ENCODE results near the gene BRD4.

BRD4 gene

DNA sequence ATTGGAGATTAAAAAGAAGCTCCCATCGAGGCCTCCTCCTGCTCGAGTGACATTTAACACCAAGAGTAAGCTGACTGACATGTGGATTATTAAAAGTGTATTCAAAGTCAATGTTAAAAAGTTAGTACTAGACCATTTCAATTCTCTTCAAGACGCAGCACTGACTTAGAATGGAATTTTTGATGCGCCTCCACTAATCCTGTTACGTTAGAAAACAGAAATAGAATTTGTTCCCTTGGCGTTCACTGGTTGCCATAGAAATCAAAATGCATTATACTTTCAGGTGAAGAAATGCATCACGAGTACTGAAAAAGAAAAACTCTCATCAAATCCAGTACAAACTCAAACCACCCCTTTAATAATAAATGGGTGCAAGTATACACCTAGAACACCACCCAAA lies 42.2 kb downstream of the BRD4 start:
- DNase-seq (ENCODE audit: low read depth, low spot score), result no peak

DNA sequence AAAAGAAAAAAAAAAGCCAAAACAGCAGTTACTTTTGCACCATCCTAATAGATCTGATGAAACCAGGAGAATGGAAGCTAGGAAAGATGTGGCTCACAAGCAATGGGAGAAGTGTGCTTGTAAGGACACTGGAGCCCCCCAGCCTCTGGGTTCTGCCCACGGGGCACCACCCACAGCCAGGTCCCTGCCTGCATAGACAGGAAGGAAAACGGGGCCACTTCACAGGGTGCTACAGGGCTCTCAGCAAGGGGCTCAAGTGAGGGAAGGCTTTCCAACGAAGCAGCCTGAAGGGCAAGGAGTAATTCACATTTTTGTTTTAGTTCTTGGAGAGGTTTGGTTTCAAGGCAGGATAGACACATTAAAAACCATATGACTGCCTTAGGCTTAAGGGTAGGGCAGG lies 42.7 kb downstream of the BRD4 start:
- DNase-seq (ENCODE audit: low read depth, low spot score), result no peak

DNA sequence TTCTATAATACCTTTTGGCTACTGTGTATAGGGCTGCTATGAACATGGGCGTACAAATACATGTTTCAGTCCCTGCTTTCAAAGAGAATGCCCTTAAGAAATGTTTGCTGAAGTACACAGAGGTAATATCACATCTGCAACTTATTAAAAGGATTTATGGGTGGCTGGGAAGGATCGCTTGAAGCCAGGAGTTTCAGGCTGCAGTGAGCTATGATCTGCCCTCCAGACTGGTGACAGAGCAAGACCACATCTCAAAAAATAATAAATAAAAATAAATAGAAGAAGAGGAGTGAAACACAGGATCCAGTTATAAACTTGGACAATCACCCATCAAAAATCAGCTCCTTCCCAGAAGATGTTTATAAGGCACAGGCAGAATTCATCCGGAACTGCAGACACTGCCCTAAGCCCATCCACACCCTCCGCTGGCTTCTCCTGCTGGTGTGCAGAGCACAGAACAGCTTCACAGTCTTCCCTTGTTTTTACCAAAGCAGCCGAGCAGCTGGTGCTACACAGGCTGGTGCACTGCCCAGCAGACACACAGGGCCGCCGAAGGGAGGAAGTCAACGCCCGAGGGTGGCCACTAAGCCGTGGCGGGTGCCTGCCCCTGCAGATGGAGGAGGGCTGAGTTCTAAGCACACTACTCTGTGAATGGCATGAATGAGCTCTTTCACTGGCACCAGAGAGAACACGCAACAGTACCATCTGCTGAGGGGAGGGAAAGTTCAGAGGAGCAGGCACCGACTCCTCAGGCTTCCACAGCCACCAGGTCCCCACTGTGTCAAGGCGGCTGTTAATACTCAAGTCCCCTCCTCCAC lies 44.0 kb downstream of the BRD4 start:
- no peak for DNase-seq (ENCODE audit: low read depth, low spot score)

DNA sequence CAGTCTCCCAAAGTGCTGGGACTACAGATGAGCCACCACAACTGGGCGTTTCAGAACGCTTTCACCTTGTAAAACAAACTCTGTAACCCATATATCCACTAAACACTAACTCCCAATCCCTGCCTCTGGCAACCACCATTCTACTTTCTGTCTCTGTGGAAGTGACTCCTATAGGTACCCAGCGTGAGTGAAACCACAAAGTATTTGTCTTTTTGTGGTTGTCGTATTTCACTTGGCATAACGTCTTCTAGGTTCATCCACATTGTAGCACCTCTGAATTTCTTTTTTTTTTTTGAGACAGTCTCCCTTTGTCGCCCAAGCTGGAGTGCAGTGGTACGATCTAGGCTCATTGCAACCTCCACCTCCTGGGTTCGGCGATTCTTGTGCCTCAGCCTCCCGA lies 44.8 kb downstream of the BRD4 start:
- DNase-seq (ENCODE audit: low read depth, low spot score), result no peak

DNA sequence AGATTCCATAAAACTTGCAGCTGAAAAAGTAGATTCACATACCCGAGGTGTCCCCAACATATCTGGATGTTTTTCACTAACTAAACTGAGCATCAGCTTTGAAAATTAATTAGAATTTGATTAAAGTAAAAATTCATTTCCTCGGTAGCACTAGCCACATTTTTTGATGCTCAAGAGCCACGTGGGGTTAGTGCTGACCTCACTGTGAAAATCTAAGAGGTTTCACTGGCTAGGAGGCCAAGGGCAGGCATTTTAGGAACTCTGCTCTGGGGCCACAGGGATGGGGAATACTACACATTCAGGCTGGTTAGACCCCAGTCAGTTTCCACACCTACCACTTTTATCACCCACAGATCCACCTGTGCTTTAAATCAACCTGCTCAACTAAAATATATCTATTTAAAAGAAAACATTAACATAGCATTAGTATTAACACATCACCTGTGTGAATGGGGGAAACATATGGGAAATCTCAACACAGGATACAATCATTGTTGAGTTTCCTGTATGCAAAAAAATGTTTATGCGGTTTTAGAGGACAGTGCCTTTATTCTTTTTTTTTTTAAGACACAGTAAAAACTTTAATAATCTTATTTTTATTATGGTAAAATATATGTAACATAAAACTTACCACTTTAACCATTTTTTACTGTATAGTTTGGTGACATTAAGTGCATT lies 45.5 kb downstream of the BRD4 start:
- DNase-seq (ENCODE audit: low read depth, low spot score), result no peak

DNA sequence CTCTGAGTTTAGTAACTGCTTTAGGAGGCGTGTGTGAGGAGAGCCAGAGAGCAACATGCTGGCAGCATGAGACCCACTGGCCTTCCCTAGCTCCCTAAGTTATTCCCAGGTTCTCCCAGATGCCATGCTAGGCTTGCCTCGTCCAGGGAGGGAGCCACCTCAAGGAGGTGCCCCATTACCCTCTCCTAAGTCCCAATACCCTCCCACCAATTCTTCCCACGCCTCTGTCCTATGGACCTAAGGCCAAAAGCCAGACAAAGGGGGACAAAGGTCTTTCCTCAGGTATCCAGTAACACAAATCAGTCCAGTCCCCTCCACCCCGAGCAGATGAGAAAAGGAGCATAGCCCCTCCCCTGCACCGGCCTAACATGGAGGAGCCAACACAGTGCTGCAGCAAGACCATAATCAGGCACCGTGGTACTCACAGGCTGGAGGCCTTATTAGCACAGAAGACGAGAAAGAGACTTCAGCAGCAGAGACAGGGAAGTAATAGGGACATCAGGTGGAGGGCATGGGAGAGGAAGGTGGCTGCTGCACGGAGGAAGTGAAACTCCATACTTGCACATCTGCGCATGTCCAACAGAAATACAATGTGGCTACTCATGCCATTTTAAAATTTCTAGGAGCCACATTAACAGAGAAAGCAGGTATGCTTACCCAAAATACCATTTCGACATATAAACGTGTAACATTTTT lies 46.3 kb downstream of the BRD4 start:
- no peak for DNase-seq (ENCODE audit: low read depth, low spot score)

DNA sequence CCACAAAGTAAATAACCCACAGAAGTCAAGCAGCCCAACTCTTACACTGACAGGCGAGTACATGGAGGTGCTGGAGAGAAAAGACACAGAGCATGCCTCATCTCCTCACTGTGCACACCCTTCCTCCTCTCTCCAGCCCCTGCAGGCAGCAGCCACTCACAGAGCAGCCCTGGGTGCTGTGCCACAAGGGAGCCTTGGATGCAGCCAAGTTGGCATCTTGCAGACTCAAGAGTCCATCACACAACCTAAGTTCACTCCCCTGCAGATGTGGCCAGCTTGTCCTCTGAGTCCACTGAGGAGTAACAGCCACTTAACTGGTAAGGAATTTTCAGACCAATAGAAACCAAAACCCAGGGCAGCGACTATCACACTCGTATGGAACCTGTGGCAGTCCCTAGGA lies 47.4 kb downstream of the BRD4 start:
- no peak for DNase-seq (ENCODE audit: low read depth, low spot score)

DNA sequence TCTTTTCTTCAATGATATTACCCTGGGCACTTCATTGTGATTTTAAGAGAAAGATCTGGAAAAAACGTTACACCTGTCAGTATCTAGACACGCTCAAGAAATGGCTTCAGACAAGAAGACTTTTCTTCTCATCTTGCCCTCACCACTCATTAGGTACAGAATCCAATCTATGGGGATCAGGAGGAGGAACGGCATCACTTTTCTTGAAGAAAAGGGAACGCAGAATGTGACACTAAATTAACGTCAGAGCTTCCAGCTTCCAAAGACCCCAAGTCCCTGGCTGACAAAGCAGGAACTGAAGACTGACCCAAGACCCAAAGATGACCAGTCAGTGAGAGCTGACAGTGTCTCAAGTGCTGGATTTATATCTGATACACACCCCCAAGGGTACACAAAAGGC lies 48.2 kb downstream of the BRD4 start:
- DNase-seq (ENCODE audit: low read depth, low spot score), result no peak

DNA sequence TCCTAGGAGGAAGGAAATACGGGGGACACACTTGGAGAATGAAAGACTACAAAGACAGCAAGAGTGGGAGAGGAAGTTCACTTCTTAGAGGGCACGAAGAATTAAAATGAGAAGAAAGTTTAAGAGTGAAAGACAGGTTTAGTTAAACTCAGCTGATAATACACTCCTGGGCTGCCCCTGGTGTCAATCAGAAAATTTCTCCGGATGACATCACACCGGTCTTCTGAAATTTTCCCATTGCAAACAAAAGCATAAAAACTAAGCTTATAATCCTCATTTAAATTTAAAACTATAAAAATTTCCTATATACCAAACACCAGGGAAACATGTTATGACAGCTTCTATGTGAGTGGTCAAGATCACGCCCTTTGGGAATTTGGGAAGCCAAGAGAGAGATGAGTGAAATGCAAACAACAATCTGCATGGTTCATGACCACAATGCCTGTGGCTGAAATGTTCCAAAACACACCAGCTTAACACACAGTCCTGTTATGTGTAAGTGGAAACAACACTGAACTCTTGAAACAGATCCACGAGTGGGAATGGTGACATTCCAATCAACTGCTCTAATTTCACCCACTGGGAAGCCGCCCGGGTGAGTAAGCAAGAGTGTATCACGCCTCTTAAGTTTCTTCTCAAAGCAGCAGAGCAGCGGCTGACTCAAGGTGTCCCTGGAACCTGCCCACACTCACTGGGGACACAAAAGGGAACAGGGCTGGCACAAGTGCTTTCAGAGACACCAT lies 49.0 kb downstream of the BRD4 start:
- no peak for DNase-seq (ENCODE audit: low read depth, low spot score)

DNA sequence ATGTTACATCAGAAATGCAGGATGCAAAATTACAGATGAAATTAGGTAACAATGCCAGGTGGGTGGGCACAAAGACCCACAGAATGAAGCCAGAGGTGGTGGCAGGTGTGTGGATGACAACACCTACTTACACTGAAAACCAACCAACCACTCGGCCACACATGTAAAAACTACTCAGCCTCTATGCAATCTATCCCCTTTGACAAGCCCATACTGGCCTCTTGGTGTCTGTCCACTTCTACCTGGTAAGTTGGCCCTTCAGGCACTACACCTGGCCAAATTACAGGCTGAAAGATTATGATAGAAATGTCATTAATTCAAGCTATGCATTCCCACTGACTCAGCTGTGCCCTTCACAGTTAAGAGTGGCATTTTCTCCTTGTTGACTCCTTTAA lies 50.0 kb downstream of the BRD4 start:
- no peak for DNase-seq (ENCODE audit: low read depth, low spot score)

DNA sequence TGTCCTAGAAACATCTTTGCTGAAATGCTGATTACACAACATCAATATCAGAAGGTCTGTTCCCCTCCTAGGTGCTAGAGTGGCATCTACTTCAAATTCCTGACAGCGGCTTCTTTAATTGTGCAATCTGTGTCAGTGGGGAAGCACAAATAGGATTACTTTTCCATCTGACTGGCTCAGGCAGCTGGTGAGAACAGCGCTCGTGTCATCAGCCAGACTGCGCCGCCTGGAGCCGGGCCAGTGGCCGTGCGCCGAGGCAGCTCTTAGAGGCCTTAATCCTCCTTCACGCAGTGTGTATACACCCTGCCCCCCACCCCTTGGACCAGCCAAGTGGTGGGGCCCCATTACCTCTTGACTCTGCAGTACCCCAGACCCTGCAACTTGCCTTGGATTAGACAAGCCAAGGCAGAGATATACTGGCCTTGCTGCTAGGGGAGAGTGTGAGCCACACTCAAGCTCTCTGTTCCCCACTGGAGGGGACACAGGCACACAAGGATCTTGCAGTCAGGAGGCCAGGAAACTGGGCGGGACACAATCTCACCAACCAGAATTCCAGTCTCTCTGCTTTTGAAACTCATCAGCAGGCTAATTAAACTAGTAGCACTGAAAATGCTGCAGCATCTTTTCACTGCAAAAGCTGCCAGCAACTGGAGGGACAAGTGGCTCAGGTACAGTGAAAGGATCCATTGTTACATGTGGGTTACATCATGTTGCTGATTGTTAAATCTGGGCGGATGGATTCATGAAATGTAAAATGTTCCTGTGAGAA lies 51.2 kb downstream of the BRD4 start:
- no peak for DNase-seq (ENCODE audit: low read depth, low spot score)

DNA sequence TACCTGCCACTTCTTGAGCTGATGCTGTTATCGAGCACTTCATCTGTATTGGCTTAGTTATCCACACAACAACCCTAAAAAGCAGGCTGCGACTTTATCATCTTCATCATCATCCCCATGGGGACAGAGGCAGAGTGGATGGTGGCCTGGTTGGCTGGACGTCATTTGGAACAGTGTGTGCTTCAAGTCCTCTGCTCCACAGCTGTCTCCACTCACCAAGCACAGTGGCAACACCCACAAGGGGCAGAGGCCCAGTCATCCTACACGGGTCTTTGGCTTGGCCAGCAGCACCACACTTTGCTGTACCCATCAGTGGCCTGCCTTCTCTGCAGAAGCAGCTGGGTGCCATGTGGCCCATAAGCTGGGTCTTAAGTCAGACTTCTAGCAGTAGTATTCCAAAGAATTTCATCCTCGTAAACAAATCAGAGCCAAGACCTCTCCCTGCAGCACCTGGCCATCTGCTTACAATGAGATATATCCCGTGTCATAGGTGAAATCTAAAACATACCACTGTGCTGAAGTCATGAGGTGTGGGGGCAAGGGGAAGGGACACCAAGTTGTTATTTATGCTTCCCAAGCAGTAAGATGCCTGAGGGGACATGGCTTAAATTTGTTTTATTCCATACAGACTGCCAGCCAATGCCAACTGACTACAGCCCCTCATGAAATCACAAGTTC lies 52.2 kb downstream of the BRD4 start:
- no peak for DNase-seq (ENCODE audit: low read depth, low spot score)

DNA sequence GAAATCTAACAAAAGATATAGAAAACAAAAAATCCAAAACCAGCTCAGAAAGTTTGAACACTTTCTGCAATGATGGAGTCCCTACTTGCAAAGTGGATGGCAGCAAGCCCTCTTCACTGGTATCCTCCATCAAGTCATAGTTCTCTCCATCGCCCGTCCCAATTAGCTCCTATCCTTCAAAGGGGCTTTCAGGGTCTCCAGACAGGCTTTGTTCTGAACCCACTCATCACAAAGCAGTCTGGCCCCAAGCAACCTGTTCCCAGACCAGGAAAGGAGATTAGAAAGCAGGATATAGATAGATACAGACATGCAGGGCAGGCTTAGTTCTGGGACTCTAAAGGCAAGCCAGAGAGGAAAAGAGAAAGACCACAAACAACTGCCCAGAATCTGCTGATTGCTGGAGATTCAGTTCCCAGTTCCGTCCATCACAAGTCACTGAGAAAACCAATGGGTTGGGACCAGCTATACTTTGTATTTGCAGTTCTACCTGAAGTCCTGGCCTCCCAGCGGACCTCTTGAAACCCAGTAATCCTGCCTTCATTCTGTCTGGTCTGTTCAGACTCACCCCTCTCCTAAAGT lies 52.9 kb downstream of the BRD4 start:
- DNase-seq (ENCODE audit: low read depth, low spot score), result no peak

DNA sequence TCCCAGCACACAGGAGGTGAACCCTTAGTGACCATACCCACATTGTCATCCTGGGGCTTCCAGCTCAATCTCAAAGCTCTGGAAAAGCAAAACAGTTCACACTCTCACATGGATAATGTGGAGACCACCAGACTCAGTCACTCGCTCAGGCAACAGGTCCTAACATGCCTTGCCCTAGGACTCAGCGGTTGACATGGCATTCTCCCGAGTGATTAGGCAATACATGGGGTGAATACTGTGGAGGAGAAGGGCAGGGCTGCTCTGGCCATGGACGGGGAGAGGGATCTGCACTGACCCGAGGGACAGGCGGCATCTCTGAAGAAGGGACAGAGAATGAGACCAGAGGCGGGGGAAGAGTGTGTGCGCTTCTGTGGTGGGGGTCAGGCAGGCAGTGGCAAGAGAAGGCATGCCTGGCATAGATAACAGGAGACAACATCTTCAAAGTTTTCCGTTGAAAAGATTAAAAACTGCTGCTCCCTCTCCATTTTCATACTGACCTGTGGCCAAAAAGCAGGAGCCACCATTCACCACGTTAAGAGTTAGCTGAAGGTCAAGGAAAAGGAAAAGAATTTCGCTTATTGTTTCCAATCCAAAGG lies 55.6 kb downstream of the BRD4 start:
- no peak for DNase-seq (ENCODE audit: low read depth, low spot score)

DNA sequence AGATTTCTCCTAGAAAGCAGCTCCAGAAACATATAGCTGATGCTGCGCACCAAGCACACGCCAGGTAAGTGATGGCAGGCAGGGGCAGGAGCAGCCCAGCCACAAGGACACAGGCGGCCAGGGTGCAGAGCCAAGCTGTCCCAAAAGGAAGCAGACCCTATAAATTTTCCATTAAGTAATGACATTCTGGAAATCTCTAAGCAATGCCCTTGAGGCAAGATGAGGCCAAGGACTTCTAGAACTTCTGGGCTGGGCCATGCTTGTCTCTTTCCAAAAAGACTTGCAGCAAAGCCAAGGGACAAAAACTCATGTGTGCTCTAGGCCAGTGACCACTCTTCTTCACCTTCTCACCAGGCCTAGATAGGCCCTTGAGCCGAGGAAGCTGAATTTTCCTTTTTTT lies 57.9 kb downstream of the BRD4 start:
- DNase-seq (ENCODE audit: low read depth, low spot score), result no peak

DNA sequence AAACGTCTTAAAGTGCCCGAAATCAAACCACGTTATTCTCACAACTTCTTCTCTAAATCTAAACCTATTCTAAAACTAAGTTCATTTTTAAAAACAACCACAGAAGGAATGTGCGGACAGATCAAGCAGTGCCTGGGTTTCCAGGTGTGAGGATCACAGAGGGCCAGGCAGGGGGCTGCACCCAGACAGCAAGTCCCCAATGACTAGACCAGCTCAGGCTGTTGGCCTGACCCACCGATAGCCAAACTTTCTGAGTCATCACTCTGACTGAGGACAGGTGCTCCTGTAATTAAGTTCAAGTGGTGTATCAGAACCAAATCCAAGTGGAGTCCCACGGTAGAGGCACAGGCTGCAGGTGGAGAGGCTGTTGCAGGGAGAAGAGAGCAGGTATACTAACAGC lies 62.5 kb downstream of the BRD4 start:
- no peak for DNase-seq (ENCODE audit: low read depth, low spot score)

DNA sequence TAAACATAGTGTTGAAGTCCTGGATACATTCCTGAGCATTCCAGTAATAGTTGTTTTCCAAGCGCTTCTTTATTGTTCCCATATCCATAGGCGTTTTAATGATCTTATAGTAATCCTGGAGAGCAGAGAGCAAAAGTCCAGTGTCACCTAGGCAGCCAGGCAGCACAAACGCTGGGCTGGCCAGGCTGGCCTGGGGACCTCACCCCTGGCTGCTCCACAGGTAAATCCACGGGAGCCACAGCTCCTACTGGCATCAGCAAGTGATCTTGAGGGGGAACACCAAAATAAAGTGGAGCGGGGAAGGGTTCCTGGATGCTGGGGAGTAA lies 63.4 kb downstream of the BRD4 start:
- DNase-seq (ENCODE audit: low read depth, low spot score), result no peak

DNA sequence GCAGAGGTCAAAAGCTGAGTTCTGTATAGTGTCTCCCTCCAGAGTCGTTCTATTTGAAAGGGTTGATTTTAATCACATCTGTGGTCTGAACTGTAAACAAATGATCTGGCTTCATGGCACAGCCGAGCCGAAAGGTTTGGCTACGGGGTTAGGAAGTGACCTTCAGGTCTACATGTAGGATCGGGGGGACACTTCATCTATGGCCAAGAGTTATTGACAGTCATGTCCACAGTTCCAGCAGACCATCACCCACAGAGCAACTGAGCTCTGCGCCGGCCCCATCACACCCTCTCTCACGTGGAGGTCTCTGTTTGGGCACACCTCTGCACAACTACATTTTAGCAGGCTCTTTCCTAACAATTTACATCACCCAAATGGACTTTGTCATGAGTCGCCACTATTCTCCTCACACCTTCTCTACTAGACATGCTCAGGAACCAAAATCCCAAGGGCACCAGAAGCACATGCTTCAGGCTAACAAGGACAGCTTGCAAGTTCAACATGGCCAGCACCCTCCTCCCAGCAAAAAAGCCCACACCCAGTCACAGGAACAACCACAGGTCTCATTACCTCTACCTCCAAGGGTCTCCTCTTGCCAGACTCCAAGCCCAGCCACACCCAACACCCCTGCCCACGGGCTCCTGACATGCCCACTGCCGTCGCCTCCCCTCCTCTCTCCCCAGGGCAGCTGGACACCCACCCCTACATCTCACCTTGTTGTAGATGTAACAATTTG lies 64.0 kb downstream of the BRD4 start:
- no peak for DNase-seq (ENCODE audit: low read depth, low spot score)

DNA sequence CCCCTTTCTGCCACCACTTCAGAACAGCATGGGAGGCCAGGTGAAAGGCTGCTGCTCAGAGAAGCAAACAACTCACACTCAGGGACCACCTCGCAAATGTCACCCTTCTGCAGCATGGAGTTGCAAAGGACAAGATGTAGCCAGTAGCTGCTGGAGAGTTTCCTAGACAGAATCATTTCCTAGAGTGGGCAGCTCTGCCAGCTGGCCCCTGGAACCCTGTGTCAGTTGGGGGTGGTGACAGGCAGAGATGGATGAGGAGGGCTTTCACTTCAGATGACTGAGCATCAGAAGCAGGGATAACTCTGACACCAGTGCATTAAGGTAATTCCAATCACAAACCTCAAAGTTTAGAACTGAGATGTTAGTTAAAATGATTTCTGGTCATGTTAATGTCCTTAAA lies 65.7 kb downstream of the BRD4 start:
- no peak for DNase-seq (ENCODE audit: low read depth, low spot score)

DNA sequence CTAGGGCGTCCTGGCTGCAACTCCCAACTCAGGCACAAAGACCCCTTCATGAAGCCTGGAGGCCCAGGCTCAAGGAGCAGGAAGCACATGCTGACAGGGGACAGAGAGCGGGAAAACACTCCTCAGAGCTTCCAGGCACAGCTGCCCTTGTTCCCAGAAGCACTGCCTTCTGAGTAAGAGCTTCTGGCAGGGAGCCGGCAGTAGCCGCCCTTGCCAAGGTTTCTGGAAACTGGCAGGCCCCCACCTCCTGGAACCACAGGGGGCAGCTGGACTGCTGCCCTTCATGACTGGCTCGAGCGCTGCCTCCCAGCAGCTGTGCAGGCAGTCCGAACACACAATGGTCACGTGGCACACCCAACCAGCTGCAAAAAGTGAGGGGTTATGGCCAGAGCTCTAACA lies 66.5 kb downstream of the BRD4 start:
- no peak for DNase-seq (ENCODE audit: low read depth, low spot score)

All from activated naive CD8-positive, alpha-beta T cell treated with anti-CD3 and anti-CD28 coated beads, Interleukin-2, amount 50 U/mL, for 16 hours (primary cell).